C4-2B (cell line): ENCODE results near the gene IRF9.
A peak's percentile ranks its signal among the peaks of the same experiment; 100 is the strongest.

ENCODE experiments used
- H3K27ac ChIP-seq: fragments of 450-650 bp; 2 replicates; pipeline ENCODE4 v1.5.1; 2017
- ZFX ChIP-seq: fragments of 450-650 bp; IDR thresholded peaks from 2 replicates; pipeline ENCODE4 v1.6.1; 2017
- TF ChIP-seq, protein P1 (sequence below): fragments of 450-650 bp; conservative IDR thresholded peaks from 2 replicates; pipeline ENCODE4 v1.5.1; 2017; ENCODE audit warnings: mild to moderate bottlenecking

The IRF9 gene

DNA sequence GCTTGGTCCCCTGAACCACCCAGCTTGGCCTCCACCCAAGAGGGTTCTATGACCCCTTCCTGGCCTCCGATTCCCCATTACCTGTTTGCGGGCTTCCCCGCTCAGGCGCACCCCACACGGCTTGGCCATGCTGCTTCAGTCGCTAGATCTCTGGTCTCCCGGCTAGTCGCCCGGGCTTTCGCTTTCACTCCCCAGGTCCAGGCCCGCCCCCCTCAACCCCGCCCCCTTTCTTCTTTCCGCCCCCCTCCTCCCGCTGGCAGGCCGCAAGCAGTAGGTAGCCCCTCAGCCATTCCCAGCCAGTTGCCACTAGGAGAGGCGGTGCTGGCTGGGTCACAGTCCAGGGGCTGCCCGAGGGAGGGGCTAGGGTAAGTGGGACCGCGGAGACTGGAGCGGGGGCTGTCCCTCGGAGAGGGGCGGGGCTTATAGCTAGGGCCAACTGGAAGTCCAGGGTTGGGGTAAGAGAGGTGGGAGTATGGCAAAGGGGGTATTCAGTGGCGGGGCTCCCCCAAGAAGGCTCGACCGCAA lies 14.6 kb upstream of the IRF9 start, which contains the start of gene PSME2:
Gene PSME2, minus strand, starts transcription at position 158 of the 525 bp plus-strand sequence. Its CDS starts 29 bp downstream, at position 129.
- TF ChIP-seq, protein P1, sequence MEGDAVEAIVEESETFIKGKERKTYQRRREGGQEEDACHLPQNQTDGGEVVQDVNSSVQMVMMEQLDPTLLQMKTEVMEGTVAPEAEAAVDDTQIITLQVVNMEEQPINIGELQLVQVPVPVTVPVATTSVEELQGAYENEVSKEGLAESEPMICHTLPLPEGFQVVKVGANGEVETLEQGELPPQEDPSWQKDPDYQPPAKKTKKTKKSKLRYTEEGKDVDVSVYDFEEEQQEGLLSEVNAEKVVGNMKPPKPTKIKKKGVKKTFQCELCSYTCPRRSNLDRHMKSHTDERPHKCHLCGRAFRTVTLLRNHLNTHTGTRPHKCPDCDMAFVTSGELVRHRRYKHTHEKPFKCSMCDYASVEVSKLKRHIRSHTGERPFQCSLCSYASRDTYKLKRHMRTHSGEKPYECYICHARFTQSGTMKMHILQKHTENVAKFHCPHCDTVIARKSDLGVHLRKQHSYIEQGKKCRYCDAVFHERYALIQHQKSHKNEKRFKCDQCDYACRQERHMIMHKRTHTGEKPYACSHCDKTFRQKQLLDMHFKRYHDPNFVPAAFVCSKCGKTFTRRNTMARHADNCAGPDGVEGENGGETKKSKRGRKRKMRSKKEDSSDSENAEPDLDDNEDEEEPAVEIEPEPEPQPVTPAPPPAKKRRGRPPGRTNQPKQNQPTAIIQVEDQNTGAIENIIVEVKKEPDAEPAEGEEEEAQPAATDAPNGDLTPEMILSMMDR = no peak
- no peak for TF ChIP-seq ZFX

DNA sequence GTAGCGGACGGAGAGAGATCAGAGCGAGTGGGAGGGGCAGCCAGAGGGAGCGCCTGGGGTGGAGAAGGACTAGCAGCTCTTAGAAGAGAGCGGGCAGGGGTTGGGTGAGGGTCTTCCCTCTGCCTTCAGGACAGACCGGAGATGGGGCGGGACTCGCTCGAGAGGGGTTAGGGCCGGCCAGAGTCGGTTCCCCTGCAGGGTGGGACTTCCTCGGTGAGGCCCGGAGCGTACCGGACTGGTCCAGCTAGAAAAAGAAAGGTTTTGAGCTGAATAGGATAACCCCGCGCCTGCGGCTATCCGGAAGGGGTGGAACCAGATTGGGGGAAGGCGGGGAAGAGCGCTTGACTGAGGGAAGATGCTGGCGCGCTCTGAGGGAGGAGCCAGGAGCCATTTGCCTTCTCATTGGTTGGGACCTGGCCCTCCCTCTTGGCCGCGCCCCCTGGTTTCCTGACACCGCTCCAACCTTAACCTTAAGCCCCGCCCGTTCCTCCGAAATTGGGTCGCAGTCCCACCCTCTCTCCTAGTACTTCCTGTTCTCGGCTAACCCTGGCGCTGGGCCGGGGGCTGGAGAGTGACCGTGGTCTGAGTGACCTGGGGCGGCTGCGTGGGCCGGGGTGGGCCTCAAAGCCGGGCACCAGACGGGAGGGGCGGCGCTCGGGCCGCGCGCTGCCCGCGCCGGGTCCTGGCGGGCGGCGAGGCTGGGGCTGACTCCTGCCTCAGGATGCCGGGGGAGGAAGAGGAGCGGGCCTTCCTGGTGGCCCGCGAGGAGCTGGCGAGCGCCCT lies 13.9 kb upstream of the IRF9 start, which contains the start of gene RNF31:
Gene RNF31, plus strand, starts transcription at position 521 of the 783 bp plus-strand sequence. Its CDS starts 201 bp downstream, at position 722.
- H3K27ac ChIP-seq = peak within 1 kb of the TSS; percentile 88
- TF ChIP-seq, protein P1 = no peak
- no peak for TF ChIP-seq ZFX

More for the DNA sequence above, 14.6 kb upstream of the IRF9 start, which contains the start of gene PSME2:
- H3K27ac ChIP-seq = peak within 1 kb of the TSS; percentile 88

DNA sequence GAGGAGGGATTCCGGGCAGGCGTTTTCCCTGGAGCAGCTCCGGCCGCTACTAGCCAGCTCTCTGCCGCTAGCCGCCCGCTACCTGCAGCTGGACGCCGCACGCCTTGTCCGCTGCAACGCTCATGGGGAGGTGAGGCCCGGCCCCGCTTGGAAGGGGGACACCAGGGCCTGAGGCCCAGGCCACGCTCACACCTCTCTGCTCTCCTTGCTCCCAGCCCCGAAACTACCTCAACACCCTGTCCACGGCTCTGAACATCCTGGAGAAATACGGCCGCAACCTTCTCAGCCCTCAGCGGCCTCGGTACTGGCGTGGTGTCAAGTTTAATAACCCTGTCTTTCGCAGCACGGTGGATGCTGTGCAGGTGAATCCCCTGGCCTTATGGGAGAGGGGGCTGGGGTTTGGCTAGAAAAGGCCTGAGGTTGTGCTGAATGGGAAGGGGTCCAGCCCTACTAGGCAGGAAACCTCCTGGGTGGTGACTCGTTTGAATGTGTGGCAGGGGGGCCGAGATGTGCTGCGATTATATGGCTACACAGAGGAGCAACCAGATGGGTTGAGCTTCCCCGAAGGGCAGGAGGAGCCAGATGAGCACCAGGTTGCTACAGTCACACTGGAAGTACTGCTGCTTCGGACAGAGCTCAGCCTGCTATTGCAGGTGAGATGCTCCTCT lies 13.2 kb upstream of the IRF9 start:
- peak overlapping the region; percentile 88 for H3K27ac ChIP-seq
- TF ChIP-seq, protein P1 = no peak
- TF ChIP-seq ZFX = peak; percentile 82; the same call in 1 of the 2 replicates

DNA sequence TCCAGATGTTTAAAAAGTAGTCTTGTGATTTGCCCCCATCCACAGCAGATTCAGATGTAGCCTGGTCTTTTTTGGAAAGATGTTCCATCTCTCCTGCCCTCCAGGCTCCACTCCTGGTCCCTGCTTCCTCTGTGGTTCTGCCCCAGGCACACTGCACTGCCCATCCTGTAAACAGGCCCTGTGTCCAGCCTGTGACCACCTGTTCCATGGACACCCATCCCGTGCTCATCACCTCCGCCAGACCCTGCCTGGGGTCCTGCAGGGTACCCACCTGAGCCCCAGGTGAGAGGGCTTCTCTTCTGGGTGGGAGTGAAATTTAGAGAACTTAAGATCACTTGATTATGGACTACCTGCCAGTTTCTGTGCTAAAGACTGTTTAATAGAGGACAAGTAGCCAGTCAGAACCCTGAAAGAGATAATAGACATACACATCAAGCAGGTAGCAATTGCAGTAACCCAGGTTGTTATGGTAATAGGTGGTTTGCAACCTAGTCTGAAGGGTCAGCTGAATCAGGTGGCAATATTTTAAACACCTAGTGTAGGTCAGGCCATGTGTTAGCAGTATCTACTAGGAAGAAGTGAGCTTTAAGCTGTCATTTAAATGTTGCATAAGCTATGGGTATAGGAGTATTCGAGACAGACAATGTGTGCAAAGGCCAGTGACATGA lies 11.6 kb upstream of the IRF9 start:
- TF ChIP-seq ZFX = no peak
- TF ChIP-seq, protein P1 = no peak
- no peak overlapping the region for H3K27ac ChIP-seq

DNA sequence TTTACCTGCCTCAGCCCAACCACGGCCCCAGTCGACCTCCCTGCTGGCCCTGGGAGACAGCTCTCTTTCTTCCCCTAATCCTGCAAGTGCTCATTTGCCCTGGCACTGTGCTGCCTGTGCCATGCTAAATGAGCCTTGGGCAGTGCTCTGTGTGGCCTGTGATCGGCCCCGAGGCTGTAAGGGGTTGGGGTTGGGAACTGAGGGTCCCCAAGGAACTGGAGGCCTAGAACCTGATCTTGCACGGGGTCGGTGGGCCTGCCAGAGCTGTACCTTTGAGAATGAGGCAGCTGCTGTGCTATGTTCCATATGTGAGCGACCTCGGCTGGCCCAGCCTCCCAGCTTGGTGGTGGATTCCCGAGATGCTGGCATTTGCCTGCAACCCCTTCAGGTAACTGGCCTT lies 11.0 kb upstream of the IRF9 start:
- H3K27ac ChIP-seq = no peak overlapping the region
- no peak for TF ChIP-seq ZFX
- TF ChIP-seq, protein P1 = no peak

DNA sequence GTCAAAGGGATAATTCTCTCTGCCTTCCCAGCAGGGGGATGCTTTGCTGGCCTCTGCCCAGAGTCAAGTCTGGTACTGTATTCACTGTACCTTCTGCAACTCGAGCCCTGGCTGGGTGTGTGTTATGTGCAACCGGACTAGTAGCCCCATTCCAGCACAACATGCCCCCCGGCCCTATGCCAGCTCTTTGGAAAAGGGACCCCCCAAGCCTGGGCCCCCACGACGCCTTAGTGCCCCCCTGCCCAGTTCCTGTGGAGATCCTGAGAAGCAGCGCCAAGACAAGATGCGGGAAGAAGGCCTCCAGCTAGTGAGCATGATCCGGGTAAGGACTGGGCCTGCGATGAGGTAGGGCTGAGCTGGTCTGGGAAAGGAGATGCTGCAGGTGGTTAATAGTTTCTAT lies 10.5 kb upstream of the IRF9 start:
- TF ChIP-seq, protein P1 = no peak
- no peak for TF ChIP-seq ZFX
- no peak overlapping the region for H3K27ac ChIP-seq

DNA sequence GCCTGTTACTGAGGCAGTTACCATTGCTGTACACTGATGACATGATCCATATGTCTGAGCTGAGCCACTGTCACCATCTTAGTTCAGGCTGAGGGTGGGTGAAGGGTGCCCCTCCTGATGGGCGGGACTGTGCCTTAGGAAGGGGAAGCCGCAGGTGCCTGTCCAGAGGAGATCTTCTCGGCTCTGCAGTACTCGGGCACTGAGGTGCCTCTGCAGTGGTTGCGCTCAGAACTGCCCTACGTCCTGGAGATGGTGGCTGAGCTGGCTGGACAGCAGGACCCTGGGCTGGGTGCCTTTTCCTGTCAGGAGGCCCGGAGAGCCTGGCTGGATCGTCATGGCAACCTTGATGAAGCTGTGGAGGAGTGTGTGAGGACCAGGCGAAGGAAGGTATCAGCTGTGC lies 10.1 kb upstream of the IRF9 start:
- TF ChIP-seq, protein P1 = no peak
- no peak for TF ChIP-seq ZFX
- no peak overlapping the region for H3K27ac ChIP-seq
